ENCODE data around the gene MACROH2A2.
"Not testable (repeated sequence)": the region's sequence is repeated elsewhere in the genome, so short reads cannot be mapped to it uniquely, and the experiment has no call there.

The MACROH2A2 gene

DNA sequence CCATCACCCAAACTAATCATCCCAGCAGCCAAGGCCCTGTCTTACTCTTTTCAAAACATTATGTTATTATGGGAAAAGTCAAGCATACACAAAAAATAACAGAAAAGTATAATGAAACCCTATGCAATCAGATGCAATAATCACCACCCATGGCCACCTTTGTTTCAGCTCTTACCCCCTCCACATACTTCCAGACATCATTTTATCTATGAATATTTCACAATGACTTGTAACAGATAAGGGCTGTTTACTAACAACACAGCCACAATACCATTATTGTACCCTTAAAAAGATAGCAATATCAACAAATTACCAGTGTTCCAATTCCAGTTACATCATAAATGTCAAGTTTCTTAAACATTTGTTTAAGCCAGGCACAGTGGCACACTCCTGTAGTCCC, 44.8 kb downstream of the MACROH2A2 start:
- no peak for DNase-seq (ENCODE audit: low read depth in 1 of 2, low spot score in 1 of 2)

DNA sequence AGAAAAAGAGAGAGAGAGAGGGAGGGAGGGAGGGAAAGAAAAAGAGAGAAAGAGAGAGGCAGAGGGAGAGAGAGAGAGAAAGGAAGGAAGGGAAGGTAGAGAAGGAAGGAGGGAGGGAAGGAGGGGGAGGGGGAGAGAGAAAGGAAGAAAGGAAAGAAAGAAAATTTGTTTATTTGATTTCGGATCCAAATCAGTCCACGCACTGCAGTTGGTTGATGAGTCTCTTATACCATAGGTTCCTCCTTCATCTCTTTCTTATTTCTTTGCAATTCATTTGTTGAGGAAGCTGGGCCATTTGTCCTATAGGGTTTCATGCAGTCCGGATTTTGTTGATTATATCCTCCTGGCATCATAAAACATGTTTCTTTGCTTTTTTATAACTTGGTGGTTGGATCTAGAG, 45.6 kb downstream of the MACROH2A2 start:
- no peak for DNase-seq (ENCODE audit: low read depth in 1 of 2, low spot score in 1 of 2)

DNA sequence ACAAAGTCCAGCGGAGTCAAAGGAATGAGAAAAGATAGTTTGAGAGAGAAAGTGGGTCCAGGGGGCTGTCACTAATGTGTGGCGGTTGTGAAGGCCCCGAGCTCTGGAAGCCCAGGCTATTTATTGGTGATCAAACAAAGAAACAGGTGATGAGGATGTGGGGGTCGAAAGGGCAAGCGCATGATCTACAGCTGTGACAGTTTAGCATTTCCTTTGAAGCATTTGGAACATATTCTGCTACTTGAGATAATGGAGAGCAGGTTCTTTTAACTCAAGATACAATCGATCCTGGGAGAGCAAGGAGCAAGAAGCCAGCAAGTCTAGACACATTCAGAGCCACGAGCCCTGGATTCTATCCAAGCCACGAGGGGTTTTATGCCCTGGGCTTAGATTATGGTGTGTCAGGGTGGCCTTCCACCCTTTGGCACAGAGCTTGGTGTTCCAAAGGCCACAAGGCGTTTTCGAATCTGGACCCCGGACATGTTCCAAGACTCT, 48.5 kb downstream of the MACROH2A2 start:
- not testable (repeated sequence) for DNase-seq (ENCODE audit: low read depth in 1 of 2, low spot score in 1 of 2)

DNA sequence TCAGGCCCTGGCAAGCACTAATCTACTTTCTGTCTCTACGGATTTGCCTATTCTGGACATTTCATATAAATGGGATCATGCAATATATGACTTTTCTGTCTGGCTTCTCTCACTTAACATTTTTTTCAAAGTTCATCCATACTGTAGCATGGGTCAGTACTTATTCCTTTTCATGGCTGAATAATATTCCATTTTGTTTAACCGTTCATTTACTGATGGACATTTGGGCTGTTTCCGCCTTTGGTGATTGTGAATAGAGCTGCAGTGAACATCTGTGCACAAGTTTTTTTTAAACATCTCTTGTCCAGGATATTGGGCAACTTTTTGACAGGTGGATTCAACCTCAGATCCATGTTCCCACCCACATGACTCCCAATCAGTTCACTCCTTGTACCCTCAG, 49.0 kb downstream of the MACROH2A2 start:
- DNase-seq (ENCODE audit: low read depth in 1 of 2, low spot score in 1 of 2): no peak

DNA sequence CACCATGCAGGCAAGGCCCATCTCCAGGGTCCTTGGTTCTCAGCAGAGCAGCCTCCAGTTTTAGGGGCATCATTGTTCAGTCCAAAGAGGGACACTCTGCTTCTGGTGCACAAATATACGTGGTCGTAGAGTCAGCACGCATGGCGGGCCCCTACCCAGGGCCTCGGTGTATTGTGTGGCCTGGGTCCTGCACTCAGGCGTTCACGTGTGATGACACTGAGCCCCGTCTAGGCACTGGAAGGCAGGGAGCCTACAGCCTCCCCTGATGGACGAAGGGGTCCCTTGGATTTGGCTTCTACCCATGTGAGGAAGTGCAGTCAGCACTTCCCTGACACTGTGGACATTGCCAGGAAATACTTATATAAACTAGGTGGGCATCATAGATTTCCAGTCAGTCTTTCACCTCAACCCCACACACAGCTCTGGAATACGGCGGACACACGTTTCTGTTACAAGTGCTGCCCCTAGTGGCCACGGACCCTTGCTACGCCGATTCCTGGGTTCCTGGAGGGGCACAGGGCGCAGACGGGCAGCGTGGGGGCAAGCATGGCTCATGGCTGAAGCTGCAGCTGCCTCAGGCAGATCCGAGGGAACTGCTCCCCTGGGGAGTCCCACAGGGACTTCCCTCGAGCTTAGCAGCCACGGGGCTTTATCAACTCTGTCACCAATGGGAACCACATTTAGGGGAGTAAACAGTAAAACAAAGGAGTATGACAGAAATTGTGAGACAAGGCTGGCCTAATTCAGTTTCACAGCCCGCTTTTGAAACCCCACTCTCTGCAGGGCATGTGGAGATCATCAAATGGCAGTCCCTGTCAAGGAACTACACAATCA, 54.5 kb downstream of the MACROH2A2 start:
- DNase-seq (ENCODE audit: low read depth in 1 of 2, low spot score in 1 of 2): no peak

DNA sequence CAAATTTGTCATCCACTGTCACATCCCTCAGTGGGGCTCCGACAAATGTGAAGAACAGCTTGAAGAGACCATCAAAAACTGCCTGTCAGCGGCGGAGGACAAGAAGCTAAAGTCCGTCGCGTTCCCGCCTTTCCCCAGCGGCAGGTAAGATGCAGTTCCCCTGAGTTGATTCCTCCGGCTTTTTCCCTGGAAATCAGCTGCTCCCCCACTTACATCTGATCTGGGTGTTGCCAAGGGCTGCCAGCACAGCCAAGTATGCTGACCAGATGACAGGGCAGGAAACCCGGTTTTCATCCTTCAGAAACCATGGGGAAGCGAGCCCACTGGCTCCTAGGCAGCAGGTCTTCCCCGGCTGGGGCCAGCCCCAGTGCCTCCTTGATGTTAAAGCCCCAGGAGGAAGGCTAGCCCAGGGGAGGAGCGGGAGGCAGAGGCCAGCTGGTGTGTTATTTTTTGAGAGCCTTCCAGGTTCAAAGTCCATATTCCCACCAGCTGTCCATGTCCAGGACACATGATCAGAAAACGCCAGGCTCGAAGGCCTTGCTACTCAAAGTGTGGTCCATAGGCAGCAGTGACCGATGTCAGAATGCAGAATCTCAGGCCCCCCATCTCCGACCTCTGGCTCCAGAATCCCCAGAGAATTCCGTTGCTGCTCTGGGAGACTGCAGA, 56.6 kb downstream of the MACROH2A2 start:
- DNase-seq (ENCODE audit: low read depth in 1 of 2, low spot score in 1 of 2): no peak

DNA sequence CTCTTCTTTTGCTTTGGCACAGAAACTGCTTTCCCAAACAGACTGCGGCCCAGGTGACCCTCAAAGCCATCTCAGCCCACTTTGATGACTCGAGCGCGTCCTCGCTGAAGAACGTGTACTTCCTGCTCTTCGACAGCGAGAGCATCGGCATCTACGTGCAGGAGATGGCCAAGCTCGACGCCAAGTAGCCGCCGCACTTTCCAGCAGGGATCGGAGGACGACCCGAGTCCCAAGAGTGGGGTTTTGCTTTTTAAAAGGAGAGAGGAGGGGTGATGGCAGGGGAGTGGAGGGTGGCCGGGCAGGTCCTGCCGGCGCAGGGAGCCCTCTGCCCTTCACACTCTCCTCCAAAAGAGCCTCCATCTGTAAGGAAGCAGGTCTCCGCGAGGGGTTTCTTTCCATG, 58.9 kb downstream of the MACROH2A2 start:
- no peak for DNase-seq (ENCODE audit: low read depth in 1 of 2, low spot score in 1 of 2)

DNA sequence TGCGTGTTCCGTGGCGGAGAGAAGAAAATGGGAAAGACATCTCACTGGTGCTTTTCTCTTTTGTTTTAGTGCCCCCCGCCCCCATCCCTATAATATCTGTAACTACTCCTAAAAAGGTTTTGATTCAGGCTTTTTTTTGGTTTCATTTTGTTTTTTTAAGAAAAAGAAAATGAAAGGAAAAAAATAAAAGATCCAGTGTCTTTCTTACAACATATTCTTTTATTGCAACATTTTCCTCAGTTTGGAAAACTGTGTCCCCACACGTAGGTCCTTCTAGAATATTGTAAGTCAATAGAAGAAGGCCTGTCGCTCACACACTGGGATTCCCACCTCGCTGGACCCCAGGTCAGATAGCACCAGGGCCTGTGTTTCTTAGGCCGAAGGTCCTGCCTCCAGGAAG, 59.4 kb downstream of the MACROH2A2 start:
- DNase-seq (ENCODE audit: low read depth in 1 of 2, low spot score in 1 of 2): no peak

DNA sequence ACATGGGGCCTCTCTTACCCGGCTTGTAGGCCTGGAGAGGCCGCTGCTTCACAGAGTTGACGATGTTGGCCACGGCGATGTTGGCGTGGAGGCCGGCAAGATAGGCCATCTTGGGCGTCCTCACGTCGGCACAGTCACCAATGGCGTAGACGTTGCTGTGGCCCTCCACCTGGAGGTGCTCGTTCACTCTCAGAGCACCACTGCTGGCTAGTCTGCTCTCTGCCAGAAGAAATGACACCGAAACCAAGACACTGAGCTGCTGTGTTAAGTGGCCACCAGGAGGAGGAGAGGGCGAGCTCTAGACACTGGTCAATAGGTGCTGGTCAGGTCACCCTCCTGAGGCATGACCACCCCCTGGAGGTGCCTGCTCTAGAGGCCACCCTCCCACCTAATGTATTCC, 62.3 kb downstream of the MACROH2A2 start:
- DNase-seq (ENCODE audit: low read depth in 1 of 2, low spot score in 1 of 2): no peak

DNA sequence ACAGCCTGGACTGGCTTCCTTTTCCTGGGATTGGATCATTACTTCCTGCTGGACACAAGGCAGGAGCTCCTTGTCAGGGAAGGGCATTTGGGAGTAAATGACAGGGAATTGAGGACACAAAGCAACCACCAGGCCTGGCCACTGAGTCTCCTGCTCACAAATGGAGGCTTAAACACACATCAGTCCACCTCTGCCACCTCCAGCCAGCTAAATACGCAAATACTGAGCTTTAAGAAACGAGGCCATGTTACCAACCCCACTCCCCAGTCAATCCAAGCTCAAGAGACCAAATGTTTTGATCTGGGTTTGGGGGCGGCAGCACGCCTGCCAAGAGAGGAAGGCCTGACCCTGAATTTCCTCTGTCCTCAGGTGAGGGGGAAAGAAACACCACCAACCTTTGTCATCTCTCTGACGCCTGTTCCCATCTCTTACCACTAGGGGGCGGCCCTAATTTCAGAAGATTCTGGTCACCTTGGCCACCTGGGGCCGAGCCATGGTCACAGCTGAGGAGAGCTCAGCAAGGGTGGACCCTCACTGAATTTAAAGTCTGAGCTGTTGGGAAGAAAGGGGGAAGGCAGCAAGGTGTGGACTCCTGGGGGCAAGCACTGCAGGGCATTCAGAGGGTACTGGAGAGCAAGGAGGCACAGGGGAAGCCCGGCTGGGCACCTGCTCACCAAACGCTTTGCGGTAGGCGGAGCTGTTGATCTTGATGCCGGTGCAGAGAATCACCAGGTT, 63.5 kb downstream of the MACROH2A2 start:
- peak in 1 of 2 donors; percentile 17 for DNase-seq (ENCODE audit: low read depth in 1 of 2, low spot score in 1 of 2)

DNA sequence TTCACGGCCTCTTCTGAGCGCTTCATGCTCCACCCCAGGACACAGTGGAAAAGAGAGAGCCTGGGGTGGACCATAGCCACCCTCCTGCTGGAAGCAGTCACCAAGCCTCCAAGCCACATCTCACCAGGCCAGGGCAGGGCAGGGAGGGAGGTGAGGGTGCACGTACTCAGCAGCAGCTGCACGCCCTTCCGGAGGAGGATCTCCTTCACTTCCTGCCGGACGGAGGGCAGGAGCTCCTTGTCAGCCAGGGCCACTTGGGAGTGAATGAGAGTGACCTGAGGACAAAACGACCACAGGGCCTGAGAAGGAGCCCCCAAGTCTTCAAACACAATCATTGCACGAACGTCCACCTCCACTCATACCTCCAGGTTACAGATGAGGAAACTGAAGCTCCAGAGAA, 65.0 kb downstream of the MACROH2A2 start:
- no peak for DNase-seq (ENCODE audit: low read depth in 1 of 2, low spot score in 1 of 2)

DNA sequence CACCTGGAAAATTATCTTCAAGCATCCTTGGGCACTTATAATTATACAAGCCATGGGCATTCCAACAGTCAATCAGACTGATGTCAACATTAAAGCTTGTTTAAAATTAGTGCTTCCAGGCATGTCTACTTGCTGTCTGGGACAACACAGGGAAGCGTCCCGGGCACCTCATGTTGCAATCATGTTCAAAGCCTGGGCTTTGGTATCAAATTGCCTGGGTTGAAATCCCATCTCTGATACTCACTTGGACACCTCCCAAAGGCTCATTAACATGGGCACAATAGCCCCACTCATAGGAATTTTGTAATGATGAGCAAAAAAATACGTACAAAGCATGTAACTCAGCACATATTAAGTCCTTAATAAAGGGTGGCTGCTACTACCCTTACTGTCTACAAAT, 65.5 kb downstream of the MACROH2A2 start:
- no peak for DNase-seq (ENCODE audit: low read depth in 1 of 2, low spot score in 1 of 2)

DNA sequence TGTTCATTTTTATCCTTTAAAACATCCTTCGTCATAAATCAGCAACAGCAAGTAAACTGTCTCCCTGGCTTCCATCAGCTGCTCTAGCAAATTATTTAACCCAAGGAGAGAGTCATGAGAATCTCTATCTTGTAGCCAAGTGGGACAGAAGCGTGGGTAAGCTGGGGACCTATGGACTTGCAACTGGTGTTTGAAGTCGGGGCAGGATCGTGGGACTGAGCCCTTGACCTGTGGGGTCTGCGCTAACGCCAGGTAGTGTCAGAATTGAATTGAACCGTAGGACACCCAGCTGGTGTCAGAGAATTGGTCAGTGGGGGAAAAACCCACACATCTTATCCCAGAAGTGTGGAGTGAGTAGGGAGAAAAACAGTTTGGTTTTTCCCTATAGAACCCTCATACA, 66.6 kb downstream of the MACROH2A2 start:
- no peak for DNase-seq (ENCODE audit: low read depth in 1 of 2, low spot score in 1 of 2)

DNA sequence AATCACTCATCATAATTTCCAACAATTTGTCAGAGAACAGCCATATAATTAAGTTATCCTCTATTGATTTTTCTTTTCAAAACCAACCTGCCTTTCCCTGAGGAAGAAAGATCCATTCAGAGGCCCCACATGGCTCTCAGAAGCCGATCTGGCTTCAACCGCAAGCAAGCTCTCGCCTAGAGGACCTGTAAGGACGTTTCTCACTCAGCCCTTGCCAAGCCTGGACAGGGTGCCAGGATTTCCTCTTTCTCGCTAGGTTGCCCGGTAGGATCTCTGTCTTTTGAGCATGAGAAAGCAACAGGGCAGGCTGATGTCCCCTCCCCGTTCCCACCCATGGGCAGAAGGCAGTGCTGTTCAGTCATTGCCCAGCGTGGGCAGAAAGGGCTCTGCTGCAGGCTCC, 67.0 kb downstream of the MACROH2A2 start:
- DNase-seq (ENCODE audit: low read depth in 1 of 2, low spot score in 1 of 2): no peak

DNA sequence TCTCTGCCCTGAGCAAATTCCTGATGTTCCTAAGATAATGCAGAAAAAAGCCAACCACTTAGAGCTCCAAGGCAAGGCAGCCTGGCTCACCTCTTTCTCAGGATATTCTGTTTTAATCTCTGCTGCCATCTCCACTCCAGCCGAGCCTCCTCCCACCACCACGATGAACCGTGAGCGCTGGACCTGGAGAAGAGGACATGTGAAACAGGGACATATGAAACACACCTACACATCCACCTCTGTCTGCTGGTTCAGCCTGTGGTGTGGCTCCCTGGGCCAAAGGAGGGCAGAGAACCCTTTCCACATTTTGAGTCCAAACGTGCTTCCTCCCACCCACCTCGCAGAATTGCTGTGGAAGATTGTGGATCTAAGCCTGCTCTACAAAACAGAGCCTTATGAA, 67.8 kb downstream of the MACROH2A2 start:
- no peak for DNase-seq (ENCODE audit: low read depth in 1 of 2, low spot score in 1 of 2)

DNA sequence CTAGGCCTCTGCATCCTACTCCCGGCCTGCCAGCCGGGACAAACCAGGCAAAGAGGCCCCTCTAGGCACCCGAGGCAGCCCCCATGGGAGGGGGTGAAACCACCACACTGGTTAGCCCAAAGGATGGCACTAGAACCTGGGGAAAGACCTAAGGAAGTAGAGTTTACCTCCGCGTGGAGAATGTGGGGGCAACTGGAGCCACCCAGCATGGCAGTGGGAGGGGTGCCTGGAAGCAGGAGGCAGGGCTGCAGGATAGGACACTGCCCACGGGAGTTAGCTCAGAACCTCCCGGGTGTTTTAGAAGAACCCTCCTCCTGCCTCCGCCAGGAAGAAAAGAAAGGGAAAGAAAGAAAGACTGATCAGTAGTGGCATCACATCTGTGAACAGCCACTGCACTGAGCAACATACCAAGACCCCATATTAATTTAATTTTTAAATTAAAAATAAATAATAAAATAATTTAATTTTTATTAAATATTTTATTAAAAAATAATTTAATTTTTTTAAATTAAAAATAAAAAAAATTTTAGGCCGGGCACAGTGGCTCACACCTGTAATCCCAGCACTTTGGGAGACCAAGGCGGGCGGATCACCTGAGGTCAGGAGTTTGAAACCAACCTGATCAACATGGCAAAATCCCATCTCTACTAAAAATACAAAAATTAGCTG, 68.8 kb downstream of the MACROH2A2 start:
- DNase-seq (ENCODE audit: low read depth in 1 of 2, low spot score in 1 of 2): no peak

DNA sequence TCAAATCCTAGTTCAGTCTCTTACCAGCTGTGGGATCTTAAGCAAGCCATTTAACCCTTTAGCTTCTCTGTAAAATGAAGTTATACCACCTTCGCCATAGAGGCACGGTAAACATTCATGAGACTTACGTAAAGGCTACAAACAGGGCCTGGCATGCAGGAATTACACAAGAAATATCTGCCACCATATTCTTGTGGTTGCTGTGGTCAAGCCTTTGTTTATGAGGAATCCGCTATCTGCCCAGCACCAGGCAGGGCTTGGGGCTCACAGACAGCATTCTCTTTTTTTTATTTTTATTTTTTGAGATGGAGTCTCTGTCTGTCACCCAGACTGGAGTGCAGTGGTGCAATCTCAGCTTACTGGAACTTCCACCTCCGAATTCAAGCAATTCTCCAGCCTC, 70.1 kb downstream of the MACROH2A2 start:
- DNase-seq (ENCODE audit: low read depth in 1 of 2, low spot score in 1 of 2): no peak

DNA sequence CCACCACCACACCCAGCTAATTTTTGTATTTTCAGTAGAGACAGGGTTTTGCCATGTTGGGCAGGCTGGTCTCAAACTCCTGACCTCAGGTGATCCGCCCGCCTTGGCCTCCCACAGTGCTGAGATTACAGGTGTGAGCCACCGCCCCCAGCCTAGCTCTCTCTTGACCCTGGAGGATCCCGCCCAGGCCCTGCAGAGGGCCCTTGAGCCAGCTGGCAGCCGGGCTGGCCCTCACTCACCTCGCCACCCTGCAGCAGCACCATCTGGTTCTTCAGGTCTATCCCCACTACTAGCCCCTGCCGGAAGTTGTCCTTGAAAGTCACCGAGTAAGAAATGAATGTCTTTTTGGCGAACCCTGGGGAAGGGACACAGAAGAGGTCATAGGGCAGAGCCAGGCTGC, 70.5 kb downstream of the MACROH2A2 start:
- not testable (repeated sequence) for DNase-seq (ENCODE audit: low read depth in 1 of 2, low spot score in 1 of 2)

DNA sequence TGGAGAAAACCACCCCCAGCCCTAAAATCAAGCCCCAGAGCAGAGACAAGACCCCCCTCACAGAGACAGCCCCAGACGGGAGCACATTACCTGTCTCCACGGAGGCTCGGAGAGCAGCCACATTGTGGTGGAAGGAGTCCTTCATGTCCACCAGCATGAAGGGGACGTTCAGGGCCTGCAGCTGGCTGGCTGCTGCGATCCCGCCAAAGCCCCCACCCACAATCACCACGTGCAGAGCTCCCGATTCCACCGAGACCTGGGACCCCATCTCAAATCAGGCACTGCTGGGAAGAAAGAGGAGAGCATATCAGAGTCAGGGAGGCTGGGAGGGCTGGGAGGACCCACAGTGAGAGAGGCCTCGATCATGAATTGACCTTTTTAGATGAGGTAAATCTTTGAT, 71.2 kb downstream of the MACROH2A2 start:
- DNase-seq (ENCODE audit: low read depth in 1 of 2, low spot score in 1 of 2): no peak

DNA sequence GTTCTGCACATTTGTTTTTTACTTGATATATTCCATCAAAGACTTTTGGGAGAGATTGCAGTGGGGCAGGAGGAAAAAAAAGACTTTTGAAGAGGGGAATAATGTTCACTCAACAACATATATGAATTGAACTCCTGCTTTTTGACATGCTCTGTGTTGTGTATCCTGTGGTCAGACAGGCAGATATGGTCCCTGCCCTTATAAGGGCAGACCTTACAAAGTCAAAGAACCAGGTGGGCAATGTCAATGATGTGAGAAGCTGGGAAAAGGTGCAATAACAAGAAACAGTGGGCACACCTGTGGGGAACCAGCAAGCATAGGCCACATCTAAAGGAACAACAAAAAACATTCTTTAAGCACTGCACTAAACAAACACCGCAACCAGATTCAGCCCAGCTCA, 71.8 kb downstream of the MACROH2A2 start:
- no peak for DNase-seq (ENCODE audit: low read depth in 1 of 2, low spot score in 1 of 2)

DNA sequence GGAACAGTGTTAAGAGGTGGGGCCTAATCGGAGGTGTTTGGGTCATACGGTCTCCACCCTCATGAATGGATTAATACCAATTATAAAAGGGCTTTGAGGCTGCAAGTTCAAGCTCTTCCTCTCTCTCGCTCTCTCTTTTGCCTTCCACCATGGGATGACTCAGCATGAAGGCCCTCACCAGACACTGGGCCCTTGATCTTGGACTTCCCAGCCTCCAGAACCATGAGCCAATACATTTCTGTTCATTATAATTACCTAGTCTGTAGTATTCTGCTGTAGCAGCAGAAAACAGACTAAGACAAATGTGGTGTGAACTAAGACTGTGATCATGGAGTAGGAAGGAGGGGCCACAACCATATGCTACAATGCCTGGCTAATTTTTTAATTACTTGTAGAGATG, 72.3 kb downstream of the MACROH2A2 start:
- no peak for DNase-seq (ENCODE audit: low read depth in 1 of 2, low spot score in 1 of 2)
